HG02588 (cell line): Measurements from ENCODE around the gene PLEKHA4.
"Not testable (repeated sequence)": the region's sequence is repeated elsewhere in the genome, so short reads cannot be mapped to it uniquely, and the experiment has no call there.

Experiments
- ATAC-seq: cut with Tn5 transposase; IDR thresholded peaks from one replicate; pipeline ENCODE4 v1.9.1; 2021; ENCODE audit warnings: mild to moderate bottlenecking, moderate library complexity; ENCODE audit not compliant: unreplicated experiment

The PLEKHA4 gene

DNA sequence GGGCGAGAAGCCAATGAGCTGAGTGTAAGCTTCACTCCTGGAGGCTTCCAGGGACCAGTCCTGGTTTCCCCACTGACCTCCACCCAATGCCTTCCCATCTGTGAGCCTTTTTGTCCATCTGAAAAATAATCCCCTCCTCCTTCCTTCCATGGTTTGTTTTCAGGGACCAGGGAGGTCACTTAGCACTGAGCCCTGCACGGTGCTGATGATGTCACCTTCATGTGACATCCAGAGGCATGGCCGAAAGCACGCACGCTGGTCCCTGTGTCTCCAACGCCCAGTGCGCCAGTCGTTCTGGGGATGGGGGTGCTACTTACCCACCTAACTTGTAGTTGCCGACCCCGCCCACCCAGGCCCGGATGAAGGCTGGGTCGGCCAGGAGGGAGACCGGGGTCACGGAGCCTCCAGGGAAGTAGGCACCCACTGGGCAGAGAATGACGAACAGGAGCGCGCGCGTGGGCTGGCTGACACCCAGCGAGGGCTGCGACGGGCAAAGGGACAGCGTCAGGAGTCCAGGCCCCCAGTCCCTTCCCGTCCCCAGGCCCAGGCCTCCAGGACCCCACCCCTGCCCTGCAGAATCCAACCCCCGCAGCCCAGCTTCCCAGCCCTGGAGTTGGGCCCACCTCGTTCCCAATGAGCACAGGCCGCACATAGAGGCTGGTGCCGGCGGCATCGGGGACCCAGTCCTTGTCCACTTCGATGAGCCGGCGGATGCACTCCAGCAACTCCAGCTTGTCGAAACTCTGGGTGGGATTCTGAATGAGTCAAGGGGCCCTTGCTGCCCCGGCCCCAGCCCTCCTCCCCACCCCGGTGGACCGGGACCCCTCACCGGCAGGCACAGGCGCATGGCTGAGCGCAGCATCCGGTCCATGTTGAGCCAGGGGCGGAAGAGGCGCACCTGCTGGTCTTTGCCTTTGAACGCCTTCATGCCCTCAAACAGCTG, 68.8 kb downstream of the PLEKHA4 start:
- ATAC-seq, result no peak

DNA sequence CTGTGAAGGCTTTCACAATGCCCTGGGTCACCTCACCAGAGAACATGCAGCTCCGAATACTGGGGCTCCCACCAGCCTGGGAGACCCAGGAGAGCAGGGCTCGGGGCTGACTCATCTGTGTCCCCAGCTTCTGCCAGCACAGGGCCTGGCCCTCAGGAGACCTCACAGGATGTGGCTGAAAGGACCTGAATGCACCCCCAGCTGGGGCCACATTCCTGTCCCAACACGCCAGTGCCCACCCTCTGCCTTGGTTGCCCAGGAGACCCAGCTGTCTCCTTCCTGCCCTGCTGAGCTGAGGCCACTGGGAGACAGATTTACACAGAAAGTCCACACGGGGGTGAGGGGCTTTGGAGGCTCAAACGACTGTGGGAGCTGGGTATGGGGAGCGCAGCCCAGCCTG, 69.5 kb downstream of the PLEKHA4 start:
- ATAC-seq, result no peak

DNA sequence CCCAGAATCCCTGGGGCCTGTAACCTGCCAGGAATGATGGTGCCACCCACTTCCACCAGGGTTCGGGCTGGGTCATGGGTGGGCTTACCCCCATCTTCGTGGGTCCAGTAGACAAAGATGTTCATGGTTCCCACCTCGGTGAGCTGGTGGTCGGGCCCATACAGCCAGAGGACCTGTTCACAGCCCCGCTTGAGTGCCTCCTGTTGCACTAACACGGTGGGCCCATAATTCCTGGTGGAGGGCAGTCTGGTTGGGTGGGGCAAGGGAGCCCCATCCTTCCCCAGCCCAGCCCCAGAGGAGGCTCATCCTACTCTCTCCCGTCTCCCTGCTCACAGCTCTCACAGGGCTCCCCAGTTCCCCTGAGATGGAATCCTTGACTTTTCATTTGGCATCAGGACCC, 71.3 kb downstream of the PLEKHA4 start:
- ATAC-seq, result no peak

DNA sequence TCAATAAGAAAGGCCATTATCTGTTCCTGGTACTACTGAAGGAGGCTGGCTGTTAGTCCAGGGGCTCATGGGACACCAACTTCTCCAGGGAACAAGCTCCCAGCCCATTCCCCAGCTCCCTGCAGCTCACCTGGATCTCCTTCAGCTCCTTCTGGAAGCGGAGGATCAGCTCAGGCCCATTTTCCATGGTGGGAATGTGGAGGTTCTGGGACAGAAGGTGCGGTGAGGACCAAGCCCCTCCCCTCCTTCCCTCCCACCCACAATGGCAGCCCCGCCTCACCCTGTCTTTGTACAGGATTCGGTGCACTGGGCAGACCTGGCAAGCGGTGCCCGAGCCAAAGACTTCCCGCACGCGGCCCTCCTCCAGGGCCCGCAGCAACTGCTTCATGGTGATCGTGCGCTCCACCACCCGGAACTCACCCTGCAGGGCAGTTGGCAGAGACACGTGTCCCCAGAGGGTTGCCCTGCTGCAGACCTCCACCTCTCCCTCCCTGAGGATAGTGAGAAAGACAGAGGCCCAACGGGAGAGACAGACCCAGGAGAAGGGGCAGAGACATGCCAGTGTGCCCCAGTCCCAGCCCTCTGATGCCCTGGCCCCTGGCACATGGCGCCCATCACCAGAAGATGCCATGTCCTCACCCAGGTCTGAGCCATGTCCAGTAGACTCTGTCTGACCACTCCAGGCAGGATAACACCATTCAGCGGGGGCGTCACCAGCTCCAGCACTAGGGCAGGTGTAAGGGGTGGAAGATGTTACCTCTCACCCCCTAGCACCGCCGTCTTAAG, 71.9 kb downstream of the PLEKHA4 start:
- ATAC-seq, result no peak

DNA sequence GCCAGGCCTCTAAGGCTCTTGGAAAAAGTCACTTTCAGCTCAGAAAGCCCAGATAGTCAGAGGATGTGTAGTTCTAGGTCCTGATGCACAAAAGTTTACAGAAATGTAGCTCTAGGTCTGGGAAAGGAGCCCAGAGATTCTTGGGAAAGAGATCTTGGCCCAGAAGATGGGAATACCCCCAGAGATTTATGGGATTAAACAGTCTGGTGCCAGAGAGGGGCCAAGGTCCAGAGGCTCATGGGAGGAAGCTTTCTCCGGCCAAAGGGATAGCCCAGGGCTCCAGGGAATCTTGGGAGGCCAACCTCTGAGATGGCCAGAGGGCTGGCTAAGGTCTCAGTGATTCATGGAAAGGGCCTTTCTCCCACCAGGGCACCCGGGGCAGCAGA, 72.7 kb downstream of the PLEKHA4 start:
- no peak for ATAC-seq

DNA sequence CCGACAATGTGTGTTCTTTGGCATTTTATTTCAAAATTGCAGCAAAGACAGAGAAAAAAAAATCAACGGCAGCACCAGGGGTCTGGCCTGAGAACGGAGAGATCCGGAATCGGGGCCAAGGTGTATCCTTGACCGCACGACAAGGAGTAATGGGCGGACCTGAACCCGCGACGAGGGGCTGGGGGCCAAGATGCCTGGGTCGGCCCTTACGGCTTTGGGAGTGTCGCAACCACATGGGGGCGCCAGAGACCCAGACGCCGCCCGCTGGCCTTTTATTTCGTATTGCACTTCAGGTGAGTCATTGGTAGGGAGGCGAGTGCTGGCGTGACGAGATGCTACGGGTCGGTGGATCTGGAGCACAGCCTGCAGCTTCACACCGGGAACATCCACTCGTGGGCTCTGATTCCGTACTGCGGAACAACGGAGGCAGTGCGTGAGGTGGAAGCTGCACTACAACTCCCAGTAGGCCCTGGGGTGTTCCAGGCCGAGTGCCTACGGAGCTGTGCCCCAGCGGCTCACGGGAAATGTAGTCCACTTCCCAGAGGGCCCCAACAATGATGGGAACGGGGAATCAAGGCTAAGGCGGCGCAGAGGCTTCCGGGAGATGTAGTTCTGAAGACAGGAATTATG, 73.2 kb downstream of the PLEKHA4 start:
- ATAC-seq, result peak; percentile 78

DNA sequence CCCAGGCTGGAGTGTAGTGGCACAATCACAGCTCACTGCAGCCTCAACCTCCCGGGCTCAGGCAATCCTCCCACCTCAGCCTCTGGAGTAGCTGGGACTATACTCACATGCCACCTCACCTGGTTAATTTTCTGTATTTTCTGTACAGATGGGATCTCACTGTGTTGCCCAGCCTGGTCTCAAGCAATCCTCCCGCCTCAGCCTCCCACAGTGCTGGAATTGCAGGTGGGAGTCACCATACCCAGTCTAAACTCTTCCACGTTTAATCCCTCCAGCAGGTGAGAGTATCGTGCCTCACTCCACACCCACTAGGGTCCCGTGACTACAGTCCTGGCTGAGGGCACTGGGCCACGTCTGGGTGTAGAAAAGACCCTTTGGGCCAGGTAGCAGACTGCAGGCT, 74.1 kb downstream of the PLEKHA4 start:
- no peak for ATAC-seq

DNA sequence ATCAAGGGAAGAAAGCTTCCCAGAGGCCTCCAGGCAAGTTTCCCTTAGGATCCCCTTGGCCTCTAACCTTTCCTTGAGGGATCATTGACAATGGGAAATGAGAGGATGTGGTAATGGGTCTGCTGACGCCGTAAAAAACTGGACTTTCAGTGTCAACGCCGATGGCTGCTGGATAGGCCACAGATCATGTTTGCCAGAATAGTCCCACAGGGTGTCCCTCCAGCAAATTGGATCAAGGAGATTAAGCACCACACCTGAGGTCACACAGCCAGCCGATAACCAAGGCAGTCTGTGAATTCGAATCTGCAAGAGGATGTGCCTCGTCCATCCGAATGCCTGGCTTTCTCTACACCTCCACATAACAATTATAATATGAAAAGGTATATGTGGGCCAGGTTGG, 75.1 kb downstream of the PLEKHA4 start:
- no peak for ATAC-seq

DNA sequence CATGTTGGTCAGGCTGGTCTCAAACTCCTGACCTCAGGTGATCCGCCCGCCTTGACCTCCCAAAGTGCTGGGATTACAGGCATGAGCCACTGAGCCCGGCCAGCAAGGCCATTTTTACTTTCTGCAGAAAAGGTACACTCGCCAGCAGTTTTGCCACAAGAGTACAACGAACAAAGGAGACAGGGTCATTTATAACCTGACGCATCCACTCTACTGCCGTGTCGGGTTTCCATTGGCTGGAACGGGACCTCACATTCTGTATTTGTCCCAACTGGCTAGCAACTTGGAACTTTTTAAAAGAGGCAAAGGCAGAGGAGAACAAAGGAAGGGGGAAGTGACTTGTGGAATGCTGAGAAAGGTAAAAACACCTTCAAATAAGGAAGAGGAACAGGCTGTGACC, 81.1 kb downstream of the PLEKHA4 start:
- not testable (repeated sequence) for ATAC-seq
